AG10803 (cell line): ENCODE data around the gene C16orf90.

Source experiments
- DNase-seq: peaks from one replicate; pipeline ENCODE4 v3.0.0; 2010; ENCODE audit warnings: low read depth
- H3K4me3 ChIP-seq: 2 replicates; pipeline ENCODE4 v1.5.1; 2011; ENCODE audit warnings: mild to moderate bottlenecking, low read length, control low read depth
- TF ChIP-seq, protein P1 (sequence below): conservative IDR thresholded peaks from 2 replicates; pipeline ENCODE4 v1.5.1; 2011; ENCODE audit warnings: mild to moderate bottlenecking, low read length, control low read depth, inconsistent platforms

The C16orf90 gene

DNA sequence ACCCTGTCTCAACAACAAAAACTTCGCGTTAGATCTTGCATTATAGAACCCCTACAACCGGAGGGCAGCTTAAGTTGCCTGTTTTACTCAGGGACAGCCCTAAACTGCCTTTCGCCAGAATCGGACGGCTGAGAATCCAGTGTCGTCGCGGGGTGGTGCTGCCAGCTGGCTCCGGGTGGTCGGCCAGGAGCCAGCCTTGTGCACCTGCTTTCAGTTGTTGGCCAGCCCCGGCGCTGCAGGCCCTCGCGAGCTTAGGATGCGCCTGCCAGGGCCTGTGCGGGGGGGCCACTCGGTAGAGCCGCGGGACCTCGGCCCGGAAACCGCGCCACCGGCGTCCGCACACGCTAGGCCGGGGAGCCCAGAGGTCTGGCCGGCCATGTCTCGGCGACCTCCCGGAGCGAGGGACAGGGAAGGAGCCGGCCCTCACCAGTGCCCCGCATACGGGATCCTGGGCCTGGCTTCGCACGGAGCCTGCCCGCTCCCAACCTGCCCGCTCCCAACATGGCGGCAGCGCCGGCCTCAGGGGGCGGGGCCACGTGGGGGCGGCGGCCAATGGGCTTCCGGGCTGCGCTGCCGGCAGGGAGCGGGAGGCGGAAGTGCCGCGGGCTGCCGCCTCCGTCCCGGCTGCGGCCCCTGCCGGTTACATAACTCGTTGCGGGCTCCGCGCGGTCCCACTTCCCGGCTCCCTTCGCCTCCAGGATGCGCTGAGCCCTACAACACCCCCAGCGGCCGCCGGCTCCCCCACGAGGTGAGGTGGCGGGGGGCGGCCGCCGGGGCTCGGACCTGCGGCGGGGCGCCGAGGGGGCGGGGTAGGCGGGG is 37.6 kb downstream of the C16orf90 start:
- DNase-seq = peak; percentile 88
- TF ChIP-seq, protein P1, sequence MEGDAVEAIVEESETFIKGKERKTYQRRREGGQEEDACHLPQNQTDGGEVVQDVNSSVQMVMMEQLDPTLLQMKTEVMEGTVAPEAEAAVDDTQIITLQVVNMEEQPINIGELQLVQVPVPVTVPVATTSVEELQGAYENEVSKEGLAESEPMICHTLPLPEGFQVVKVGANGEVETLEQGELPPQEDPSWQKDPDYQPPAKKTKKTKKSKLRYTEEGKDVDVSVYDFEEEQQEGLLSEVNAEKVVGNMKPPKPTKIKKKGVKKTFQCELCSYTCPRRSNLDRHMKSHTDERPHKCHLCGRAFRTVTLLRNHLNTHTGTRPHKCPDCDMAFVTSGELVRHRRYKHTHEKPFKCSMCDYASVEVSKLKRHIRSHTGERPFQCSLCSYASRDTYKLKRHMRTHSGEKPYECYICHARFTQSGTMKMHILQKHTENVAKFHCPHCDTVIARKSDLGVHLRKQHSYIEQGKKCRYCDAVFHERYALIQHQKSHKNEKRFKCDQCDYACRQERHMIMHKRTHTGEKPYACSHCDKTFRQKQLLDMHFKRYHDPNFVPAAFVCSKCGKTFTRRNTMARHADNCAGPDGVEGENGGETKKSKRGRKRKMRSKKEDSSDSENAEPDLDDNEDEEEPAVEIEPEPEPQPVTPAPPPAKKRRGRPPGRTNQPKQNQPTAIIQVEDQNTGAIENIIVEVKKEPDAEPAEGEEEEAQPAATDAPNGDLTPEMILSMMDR = peak; percentile 43
- H3K4me3 ChIP-seq = peak overlapping the region; percentile 95

DNA sequence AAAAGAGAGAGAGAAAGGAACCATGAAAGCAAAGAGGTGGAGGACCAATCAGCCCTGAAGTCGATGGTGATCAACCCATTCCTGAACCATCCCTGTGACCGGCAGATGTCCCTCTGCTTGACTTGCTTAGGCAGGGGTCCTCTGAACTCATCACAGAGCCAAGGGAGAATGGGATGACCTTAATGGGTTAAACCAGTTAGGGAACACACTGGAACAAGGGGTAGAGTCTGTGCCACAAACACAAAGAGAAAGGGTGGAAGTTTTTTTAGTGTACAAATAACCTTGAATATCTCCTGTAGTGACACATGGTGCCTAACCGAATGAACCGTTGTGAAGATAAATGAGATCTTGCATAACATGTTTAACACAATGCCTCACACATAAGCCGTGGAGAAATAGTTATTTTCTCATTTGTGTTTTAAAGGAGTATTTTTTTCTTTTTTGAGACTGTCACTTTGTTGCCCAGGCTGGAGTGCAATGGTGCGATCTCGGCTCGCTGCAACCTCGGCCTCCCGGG is 40.6 kb downstream of the C16orf90 start:
- DNase-seq = no peak
- no peak overlapping the region for H3K4me3 ChIP-seq
- TF ChIP-seq, protein P1 = no peak

DNA sequence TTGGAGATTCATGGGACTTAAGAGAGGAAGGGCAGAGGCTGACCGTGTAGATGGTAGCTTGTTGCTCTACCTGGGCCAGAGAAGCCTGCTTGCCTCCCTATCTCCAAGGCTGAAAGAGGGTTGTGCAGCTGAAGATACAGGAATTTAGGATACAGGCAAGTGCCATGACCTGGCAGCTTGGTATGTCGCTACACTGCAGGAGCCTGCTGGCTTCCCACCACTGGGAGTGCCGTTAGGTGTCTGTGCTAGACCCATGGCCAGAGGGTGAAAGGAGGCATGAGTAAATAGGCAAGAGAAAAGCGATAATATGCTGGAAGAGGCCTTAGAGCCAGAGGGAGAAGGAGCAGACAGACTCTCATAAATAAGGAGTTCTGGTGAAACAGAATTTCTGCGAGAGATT is 41.2 kb downstream of the C16orf90 start:
- H3K4me3 ChIP-seq = no peak overlapping the region
- DNase-seq = no peak
- TF ChIP-seq, protein P1 = no peak

DNA sequence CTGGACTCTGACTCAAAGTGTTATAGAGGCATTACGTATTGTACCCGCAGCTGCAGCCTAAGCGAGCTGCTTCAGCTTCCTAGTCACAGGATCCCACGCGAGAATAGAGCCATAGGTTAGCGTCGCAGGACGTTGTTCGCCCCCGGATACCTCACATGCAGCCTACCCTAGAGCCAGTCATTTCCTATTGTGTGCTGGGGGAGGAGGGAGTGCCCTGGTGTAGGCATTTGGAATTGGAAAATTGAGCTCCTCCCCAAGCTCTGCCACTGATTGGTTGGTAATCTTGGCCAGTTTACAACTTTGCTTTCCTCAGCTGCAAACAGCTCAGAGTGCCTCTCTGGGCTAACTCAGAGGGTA is 51.3 kb downstream of the C16orf90 start:
- DNase-seq = peak; percentile 79
- TF ChIP-seq, protein P1 = no peak; the same call in 1 of the 2 replicates
- peak overlapping the region; percentile 74 for H3K4me3 ChIP-seq
